GM19324 (cell line): ENCODE measurements around the gene ZFP91.
A peak's percentile ranks its signal among the peaks of the same experiment; 100 is the strongest.

ENCODE experiments used
- ATAC-seq: cut with Tn5 transposase; IDR thresholded peaks from one replicate; pipeline ENCODE4 v1.9.1; 2021; ENCODE audit warnings: mild to moderate bottlenecking, moderate library complexity; ENCODE audit not compliant: unreplicated experiment, low FRiP score

ZFP91 gene

GRCh38 chr11:58582437-58582836 is 3.6 kb downstream of the ZFP91 start:
- no peak for ATAC-seq

GRCh38 chr11:58586998-58587397 is 8.1 kb downstream of the ZFP91 start:
- ATAC-seq, result no peak

DNA sequence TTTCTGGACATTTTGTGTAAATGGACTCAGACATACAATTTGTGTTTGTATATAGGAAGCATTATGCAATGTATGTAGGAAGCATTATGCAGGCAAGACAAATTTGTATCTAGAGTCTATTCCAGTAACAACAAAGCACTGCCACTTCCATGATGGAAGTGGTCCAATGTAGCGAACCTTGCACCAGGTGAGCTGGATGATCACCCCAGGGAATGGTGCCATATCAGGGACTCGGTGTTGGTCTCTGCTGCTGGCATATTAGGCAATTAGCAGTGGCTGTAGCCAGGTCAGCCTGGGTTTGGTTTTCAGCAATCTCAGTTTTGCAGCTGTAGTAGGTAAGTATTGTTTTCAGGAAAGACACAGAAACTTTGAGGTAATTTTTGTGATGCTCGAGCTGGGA is 12.8 kb downstream of the ZFP91 start:
- no peak for ATAC-seq

DNA sequence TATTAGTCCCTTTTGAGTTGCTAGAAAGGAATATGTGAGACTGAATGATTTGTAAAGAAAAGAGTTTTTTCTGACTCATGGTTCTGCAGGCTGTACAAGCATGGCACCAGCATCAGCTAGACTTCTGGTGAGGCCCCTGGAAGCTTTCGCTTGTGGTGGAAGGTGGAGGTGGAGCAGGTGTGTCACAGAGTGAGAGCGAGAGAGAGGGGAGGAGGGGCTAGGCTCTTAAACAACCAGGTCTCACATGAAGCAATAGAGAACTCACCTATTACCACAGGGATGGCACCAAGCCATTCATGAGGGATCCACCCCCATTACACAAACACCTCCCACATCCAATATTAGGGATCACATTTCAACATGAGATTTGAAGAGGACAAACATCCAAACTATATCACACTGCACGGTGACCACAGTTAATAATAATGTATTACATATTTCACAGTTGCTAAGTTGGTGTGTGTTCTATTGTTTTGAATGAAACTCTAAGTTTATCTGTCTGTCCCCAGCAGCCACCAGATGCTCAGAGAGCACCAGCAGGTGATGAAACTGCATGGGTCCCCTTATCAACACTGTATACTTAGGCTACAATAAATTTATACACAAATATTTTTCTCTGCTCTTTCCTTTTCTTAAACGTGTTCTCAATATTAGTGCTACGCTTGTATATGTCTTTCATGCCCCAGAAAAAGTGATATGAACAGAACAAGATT is 14.1 kb downstream of the ZFP91 start:
- no peak for ATAC-seq

DNA sequence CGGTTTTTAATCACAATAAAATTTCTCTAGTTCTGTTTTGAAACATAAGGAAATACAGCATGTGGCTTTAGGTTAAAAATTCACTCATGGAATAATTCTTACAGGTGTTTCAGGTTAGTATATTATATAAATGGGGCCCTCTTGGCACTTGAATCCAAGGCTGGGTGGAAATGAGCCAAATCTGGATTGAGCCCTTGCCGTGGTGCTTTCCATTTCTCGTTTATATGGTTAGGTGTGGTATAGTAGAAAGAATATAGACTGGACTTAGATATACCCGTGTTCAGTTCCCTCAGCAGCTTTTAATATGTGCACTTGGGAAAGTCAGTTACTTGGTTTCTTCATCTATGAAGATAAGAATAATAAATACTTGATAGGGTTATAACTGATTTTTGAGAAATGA is 16.0 kb downstream of the ZFP91 start:
- no peak for ATAC-seq

DNA sequence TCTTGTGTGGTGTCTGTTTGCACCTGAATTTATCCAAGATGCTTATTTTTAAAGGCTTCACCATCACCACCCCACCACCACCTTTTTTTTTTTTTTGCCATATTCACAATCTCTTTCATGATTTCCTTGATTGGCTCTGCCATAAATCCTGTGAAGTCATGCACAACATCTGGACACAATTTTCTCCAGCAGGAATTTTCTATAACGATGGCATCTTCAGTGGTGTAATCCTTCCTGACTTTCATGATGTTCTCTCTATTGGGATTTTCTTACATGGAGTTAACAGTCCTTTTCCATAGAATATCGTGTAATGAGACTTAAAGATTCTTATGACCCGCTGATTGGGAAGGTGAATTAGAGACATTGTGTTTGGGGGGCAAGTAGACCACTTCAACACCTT is 17.8 kb downstream of the ZFP91 start:
- ATAC-seq, result no peak

DNA sequence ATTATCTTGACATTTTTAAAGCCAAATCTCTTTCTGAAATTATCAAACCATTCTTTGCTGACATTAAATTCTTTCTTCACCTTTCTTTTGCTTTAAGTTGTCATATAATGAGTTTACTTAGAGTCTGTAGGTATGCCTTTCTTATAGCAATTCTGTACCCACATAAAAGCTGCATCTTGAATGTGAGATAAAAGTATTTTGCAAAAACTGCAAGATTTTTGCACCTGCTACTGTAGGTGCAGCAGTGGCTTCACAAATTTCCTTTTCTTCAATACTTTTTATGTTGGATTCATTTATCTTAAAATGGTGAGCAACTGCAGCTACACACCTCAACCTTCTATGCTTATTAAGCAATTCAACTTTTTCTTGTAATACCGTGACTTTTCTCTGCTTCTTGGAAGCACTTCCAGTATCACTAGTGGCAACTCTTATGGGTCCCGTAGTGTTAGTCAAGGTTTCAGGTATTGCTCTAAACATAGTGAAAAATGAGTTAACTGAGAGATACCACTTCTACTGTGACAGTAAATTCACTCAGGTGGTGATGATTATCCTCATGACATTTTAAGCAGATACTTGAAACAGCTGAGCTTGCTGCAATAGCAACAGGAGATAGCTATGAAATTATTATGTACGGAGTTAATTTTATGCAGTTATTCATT is 18.8 kb downstream of the ZFP91 start:
- no peak for ATAC-seq

DNA sequence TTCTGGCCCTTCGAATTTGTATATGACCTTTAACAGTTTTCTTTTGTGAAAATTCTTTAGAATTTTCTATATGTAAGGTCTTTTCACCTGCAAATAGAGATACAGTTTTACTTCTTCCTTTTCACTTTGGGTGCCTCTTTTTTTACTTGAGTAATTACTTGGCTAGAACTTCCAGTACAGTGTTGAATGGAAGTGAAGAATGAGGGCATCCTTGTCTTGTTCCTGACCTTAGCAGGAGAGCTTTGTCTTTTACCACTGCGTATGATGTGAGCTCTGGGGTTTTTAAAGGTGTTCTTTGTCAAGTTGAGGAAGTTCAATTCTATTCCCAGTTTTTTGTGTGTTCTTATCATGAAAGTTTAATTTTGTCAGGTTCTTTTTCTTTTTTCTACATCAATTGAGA is 21.6 kb downstream of the ZFP91 start:
- no peak for ATAC-seq

GRCh38 chr11:58606930-58607714 is 28.3 kb downstream of the ZFP91 start:
- ATAC-seq, result no peak

DNA sequence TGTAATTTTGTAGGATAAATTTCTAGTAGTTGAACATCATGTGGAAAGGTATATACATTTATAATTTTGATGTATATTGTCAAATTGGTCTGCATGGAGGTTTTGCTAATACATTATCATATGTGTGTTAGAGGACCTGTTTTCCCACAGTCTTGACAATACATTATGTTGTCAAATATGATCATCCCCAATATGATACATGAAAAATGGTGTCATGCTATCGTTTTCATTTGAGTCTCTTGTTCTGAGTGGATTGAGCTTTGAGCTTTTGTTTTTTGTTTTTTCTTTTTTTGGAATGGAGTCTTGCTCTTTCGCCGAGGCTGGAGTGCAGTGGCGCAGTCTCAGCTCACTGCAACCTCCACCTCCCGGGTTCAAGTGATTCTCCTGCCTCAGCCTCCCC is 29.5 kb downstream of the ZFP91 start:
- ATAC-seq, result no peak

- ATAC-seq, result no peak
These were observed 30.9 kb downstream of the ZFP91 start for GRCh38 chr11:58609723-58610122.

- ATAC-seq, result no peak
These were observed 34.4 kb downstream of the ZFP91 start for GRCh38 chr11:58613228-58613627.

- ATAC-seq, result no peak
These were observed 36.7 kb downstream of the ZFP91 start for GRCh38 chr11:58615559-58615958.

DNA sequence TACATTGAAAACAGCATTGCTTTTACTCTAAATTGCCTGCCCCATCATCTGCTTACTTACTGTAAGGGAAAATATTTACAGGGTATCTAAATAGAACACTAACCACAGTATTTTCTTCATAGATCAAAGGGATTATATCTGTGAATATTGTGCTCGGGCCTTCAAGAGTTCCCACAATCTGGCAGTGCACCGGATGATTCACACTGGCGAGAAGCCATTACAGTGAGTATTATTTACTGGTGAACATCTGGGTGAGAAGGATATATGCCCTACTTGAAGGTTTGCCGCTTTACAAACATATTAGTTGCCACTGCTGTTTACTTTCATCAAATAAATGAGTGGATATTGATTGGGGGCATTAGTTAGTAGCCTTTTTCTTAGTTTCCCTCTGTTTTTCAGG is 37.7 kb downstream of the ZFP91 start:
- no peak for ATAC-seq

GRCh38 chr11:58617976-58618557 is 39.2 kb downstream of the ZFP91 start:
- ATAC-seq, result no peak

GRCh38 chr11:58621586-58622262 is 42.9 kb downstream of the ZFP91 start:
- ATAC-seq, result peak; percentile 47

- no peak for ATAC-seq
These were observed 43.5 kb downstream of the ZFP91 start, which contains the start of gene CNTF for GRCh38 chr11:58622344-58622743. TSS of gene CNTF (plus strand) at chr11:58622665. CDS start at chr11:58622753, 88 bp downstream.

DNA sequence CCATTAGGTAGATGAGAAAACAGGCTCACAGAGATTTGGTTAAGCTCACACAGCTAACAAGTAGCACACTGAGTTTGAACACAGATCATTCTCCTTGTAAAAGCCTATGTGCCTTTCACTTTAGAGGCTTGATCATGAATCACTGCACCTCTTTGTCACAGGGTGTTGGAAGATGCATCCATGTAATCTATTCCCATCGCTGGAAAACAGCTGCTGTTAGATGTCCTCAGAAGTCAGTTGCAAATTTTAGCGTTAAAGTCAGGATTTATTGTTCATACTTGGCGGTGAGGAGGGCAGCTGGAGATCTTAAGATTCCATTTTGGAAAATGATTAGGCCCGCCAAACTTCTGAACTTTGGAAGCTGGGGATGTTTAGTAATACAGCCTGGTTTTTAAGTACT is 46.2 kb downstream of the ZFP91 start:
- no peak for ATAC-seq

DNA sequence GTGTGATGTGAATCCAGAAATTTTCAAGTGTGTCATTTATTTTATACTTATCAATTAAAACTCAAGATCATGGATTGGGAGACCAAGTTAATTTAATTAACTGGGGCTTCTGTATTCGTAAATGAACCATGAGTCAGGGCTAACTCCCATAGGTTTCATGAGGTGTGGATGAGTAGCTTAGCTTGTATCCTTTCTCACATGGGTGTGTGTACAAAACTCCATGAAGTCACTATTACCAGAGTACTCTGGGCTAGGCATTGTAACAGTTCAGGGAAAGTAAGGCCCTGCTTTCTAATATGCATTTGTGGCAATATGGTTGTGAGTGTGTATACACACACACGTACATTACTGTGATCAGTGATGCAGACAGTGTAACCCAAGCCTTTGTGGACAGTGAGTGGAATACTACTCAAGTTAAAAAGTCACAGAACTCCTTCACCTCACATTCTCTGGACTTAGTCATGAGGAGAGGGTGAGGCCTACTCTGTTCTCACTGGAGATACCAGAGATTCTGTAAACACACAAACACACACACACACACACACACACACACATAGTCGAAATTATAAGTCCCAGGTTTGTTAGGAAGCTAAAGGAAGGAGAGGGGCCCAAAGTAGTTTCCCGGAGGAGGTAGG is 47.1 kb downstream of the ZFP91 start:
- ATAC-seq, result no peak

DNA sequence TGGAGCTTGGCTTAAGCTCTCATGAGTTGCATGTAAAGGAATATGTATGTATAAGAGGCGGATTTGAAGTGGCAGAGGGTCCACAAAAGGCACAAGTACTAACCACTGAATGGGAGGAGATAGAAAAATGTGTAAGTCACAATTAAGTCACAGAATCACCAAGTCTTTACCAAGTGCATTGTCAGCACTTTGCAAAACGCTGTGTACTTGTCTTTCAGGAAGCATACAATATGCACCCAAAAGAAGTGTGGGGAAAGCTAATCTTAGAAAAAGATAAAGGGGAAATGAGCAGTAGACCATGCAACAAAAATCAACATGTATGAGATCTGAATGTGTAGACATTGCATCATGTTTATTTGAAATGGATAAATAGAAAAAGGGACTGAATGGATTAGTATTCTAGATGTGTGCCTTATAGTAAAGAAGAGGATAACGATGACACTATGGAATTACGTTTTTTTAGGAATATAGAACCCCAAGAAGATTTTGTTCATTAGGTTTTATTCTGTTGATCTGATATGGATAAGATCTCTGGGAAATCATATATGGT is 48.1 kb downstream of the ZFP91 start:
- no peak for ATAC-seq
